Rectal smooth muscle tissue (tissue), 1 donor: ENCODE data around the gene LTF.
"Not testable (repeated sequence)": the region's sequence is repeated elsewhere in the genome, so short reads cannot be mapped to it uniquely, and the experiment has no call there.

Experiments
- H3K27ac ChIP-seq: one replicate; pipeline ENCODE4 v1.7.0; 2013; ENCODE audit warnings: low read depth, low read length, inconsistent platforms
- H3K27me3 ChIP-seq: one replicate; pipeline ENCODE4 v1.7.0; 2013; ENCODE audit warnings: low read length; ENCODE audit not compliant: control insufficient read depth, insufficient read depth
- H3K36me3 ChIP-seq: one replicate; pipeline ENCODE4 v1.7.0; 2013; ENCODE audit warnings: low read length; ENCODE audit not compliant: control insufficient read depth, insufficient read depth
- H3K4me1 ChIP-seq: one replicate; pipeline ENCODE4 v1.7.0; 2013; ENCODE audit warnings: low read length; ENCODE audit not compliant: control insufficient read depth, insufficient read depth
- H3K4me3 ChIP-seq: one replicate; pipeline ENCODE4 v1.7.0; 2013; ENCODE audit warnings: low read length
- H3K9ac ChIP-seq: one replicate; pipeline ENCODE4 v1.7.0; 2013; ENCODE audit warnings: low read length

LTF gene

DNA sequence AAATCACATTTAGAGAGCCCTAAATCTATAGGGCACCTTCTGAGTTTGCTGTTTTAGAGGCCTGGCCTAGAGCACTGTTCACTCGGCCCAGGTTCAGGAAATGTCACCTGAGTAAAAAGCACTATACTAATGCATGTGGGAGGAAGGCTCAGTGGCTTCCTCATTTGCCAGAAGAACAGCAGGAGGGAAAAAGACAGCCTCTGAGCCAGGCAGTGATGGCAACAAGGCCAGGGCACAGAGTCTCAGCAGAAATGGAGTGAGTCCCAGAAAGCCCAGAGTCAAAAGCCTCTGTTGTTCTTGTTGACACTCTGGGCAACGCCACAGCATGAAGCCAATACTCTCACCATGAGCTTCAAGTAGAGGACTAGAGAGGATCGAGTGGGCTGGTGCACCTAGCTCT is 25.9 kb downstream of the LTF start:
- no peaks in the 10 kb centered on the region for H3K36me3 ChIP-seq
- H3K4me1 ChIP-seq: no peaks in the 10 kb centered on the region
- H3K9ac ChIP-seq: no peak overlapping the region
- H3K27ac ChIP-seq: no peak overlapping the region
- no peaks in the 10 kb centered on the region for H3K27me3 ChIP-seq
- no peak overlapping the region for H3K4me3 ChIP-seq

- Histone ChIP-seq H3K4me1 (no peaks in the 10 kb centered on the region), H3K4me3 (no peak overlapping the region), H3K27me3 (no peaks in the 10 kb centered on the region), H3K9ac (no peak overlapping the region), H3K27ac (no peak overlapping the region), H3K36me3 (no peaks in the 10 kb centered on the region)
These were observed 29.5 kb downstream of the LTF start for GRCh38 chr3:46435081-46435726.

- H3K36me3 ChIP-seq: no peaks in the 10 kb centered on the region
- H3K27me3 ChIP-seq: no peaks in the 10 kb centered on the region
- no peak overlapping the region for H3K27ac ChIP-seq
- no peaks in the 10 kb centered on the region for H3K4me1 ChIP-seq
- H3K4me3 ChIP-seq: no peak overlapping the region
- H3K9ac ChIP-seq: no peak overlapping the region
These were observed 30.9 kb downstream of the LTF start for GRCh38 chr3:46433841-46434240.

- not testable (repeated sequence) for H3K27ac ChIP-seq, H3K4me1 ChIP-seq, H3K4me3 ChIP-seq, H3K9ac ChIP-seq, H3K36me3 ChIP-seq, H3K27me3 ChIP-seq
These were observed 31.6 kb downstream of the LTF start for GRCh38 chr3:46433118-46433517.

DNA sequence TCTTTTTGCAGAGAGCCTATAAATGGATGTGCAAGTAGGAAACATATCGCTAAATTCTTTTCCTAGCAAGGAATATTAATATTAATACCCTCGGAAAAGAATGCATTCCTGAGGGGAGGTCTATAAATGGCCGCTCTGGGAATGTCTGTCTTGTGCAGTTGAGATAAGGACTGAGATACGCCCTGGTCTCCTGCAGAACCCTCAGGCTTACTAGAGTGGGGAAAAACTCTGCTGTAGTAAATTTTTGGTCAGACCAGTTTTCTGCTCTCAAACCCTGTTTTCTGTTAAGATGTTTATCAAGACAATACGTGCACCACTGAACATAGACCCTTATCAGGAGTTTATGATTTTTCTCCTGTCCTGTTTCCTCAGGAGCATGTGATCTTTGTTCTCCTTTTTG is 32.8 kb downstream of the LTF start:
- not testable (repeated sequence) for H3K9ac ChIP-seq, H3K27me3 ChIP-seq, H3K27ac ChIP-seq, H3K4me1 ChIP-seq, H3K36me3 ChIP-seq, H3K4me3 ChIP-seq

- not testable (repeated sequence) for H3K36me3 ChIP-seq, H3K4me3 ChIP-seq, H3K27ac ChIP-seq, H3K4me1 ChIP-seq, H3K9ac ChIP-seq, H3K27me3 ChIP-seq
These were observed 33.8 kb downstream of the LTF start for GRCh38 chr3:46430879-46431278.

GRCh38 chr3:46429671-46430070 is 35.0 kb downstream of the LTF start:
- Histone ChIP-seq H3K4me3 (no peak overlapping the region), H3K27me3 (no peaks in the 10 kb centered on the region), H3K9ac (no peak overlapping the region), H3K27ac (no peak overlapping the region), H3K36me3 (no peaks in the 10 kb centered on the region), H3K4me1 (no peaks in the 10 kb centered on the region)

DNA sequence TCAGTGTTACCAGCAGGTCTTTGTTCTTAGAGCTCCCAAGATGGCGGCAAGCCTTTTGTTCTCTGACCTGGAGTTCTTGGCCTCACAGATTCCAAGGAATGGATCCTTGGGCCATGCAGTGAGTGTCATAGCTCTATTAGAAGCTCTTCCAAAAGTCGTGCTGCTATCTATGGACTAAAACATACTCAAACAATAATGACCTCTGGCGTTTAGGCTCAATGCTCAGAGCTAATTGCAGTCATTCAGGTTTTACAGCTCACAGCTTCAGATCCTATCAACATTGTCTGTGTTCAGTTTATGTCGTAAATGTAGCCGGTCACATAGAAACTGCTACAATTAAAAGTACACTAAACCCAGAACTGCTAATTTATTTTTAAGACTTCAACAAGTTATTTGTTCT is 35.5 kb downstream of the LTF start:
- H3K9ac ChIP-seq: no peak overlapping the region
- H3K4me1 ChIP-seq: no peaks in the 10 kb centered on the region
- no peaks in the 10 kb centered on the region for H3K36me3 ChIP-seq
- no peak overlapping the region for H3K4me3 ChIP-seq
- H3K27ac ChIP-seq: no peak overlapping the region
- no peaks in the 10 kb centered on the region for H3K27me3 ChIP-seq

- Histone ChIP-seq H3K9ac (no peak overlapping the region), H3K4me1 (no peaks in the 10 kb centered on the region), H3K27me3 (no peaks in the 10 kb centered on the region), H3K27ac (no peak overlapping the region), H3K36me3 (no peaks in the 10 kb centered on the region), H3K4me3 (no peak overlapping the region)
These were observed 36.5 kb downstream of the LTF start for GRCh38 chr3:46427916-46428833.

DNA sequence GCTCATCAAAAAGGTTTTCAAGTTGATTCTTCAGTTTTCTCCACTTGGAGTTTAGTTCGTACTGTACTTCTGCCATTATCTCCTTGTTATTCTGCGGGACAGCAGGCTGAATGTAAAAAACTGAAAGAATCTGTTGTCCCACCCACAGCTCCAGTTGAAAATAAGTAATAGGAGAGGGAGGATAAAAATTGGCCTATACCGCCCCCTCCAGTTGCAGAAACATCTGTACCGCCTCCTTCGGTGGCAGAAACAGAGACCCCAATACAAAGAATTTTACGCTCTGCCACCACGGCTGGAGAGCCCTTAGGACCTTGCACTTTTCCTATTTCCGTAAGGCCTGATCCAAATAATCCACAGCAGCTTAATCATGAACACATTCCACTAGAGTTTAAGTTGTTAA is 37.3 kb downstream of the LTF start:
- not testable (repeated sequence) for H3K27ac ChIP-seq, H3K36me3 ChIP-seq, H3K27me3 ChIP-seq, H3K9ac ChIP-seq, H3K4me3 ChIP-seq, H3K4me1 ChIP-seq

- H3K4me1 ChIP-seq, H3K4me3 ChIP-seq, H3K9ac ChIP-seq, H3K27ac ChIP-seq, H3K36me3 ChIP-seq, H3K27me3 ChIP-seq: not testable (repeated sequence)
These were observed 38.2 kb downstream of the LTF start for GRCh38 chr3:46426476-46426875.

DNA sequence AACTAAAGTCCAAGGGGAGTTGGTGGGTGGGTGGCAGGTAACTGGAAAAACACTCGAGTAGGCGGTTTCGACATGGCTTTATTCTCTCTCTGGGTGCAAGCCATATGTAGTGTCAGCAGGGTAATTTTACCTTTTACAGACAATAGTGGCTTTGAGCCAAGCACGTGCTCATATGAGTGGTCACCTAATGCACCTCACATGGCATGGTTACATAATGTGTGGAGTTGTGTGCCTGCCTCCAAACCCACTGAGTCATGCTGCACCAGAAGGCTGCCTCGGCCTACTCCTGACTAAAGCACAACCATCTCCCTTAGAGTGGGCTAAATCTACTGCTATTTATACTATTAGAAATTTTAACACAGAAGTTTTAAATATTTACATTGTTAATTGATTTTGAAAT is 41.1 kb downstream of the LTF start:
- H3K4me1 ChIP-seq: no peaks in the 10 kb centered on the region
- no peaks in the 10 kb centered on the region for H3K36me3 ChIP-seq
- H3K27ac ChIP-seq: no peak overlapping the region
- no peaks in the 10 kb centered on the region for H3K27me3 ChIP-seq
- no peak overlapping the region for H3K4me3 ChIP-seq
- H3K9ac ChIP-seq: no peak overlapping the region

- no peaks in the 10 kb centered on the region for H3K27me3 ChIP-seq
- H3K4me1 ChIP-seq: no peaks in the 10 kb centered on the region
- H3K36me3 ChIP-seq: no peaks in the 10 kb centered on the region
- no peak overlapping the region for H3K4me3 ChIP-seq
- no peak overlapping the region for H3K27ac ChIP-seq
- no peak overlapping the region for H3K9ac ChIP-seq
These were observed 42.1 kb downstream of the LTF start for GRCh38 chr3:46422617-46423016.
